Measurements from ENCODE around the gene SDHAF2. TPM values are rescaled to one million over a fixed set of nuclear protein-coding genes. Genes with fewer than 3 reads are reported as not detected.
"Not testable (repeated sequence)": the region's sequence is repeated elsewhere in the genome, so short reads cannot be mapped to it uniquely, and the experiment has no call there.

Gene SDHAF2
- total RNA-seq, 2 donors from 2014 or later = 32.0 to 34.3 TPM

DNA sequence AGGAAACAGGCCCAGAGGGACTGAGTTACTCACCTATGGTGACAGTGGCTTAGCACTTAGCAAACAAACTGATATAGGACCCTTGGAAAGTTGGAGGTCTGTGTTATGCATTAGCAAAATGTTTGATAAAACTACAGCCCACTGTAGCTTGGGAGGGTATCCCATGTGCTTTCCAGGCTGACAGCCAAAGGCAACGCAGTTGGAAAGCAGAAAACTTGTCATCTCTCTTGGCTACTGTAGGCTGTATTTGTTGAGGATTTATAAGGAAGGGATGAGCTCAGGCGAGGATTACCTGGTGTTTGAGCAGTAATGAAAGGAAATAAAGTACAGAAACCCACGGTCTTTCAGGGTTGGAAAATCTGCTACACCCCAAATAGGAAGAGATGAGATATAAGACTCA is 23.8 kb downstream of the SDHAF2 start:
- H3K9me3 Mint-ChIP-seq = no peaks in the 10 kb centered on the region
- ATAC-seq = no peak
- DNase-seq (ENCODE audit: low spot score in 2 of 2) = no peak
- peaks cover 0 to 9% of the 10 kb centered on the region in 2 donors for H3K36me3 Mint-ChIP-seq
- H3K27ac Mint-ChIP-seq = peak overlapping the region; percentile 8 to 43

DNA sequence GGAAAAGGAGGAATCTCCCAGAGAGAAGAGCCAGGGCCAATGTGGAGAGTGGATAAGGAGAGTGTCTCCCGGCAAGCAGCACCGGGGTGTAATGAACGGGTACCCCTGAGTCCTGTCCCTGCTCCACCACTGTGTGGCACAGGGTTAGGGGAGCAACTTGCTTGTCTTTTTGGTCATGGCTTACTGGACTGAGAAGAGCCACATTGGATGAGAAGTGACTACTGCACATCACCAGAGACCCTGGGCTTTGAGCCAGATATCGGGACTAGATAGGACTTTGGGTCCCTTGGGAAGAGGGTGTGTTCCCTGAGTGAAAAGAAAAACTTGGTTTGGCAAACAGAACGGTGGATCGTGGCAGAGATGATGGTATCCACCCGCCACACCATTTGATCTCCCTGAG is 24.6 kb downstream of the SDHAF2 start:
- DNase-seq (ENCODE audit: low spot score in 2 of 2) = no peak
- Mint-ChIP-seq H3K27ac (peak overlapping the region in 1 of 2 donors; percentile 58), H3K9me3 (no peaks in the 10 kb centered on the region), H3K36me3 (peaks cover 0 to 5% of the 10 kb centered on the region in 2 donors)
- ATAC-seq = no peak

DNA sequence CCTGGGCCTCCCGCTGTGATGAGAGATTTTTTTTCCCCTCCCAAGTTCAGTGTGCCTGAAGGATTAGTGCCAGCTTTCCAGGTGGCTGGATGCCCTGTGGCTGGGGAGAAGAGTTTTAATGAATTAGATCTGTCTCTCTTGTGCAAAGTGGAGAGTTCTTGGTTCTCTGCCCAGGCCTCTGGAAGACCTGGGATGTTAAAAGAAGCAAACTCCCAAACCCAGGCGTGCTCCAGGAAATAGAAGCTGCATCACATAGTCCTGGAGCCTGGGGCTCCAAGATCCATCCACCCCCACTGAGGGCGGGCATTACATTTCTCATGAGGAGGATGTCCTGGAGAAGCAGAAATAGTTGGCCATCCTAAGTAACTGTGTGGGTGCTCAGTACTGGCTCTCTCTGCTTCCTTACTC is 30.6 kb downstream of the SDHAF2 start:
- H3K27ac Mint-ChIP-seq = no peak overlapping the region
- DNase-seq (ENCODE audit: low spot score in 2 of 2) (no peak), ATAC-seq (no peak)
- no peaks in the 10 kb centered on the region for H3K9me3 Mint-ChIP-seq
- peaks cover 0 to 5% of the 10 kb centered on the region in 2 donors for H3K36me3 Mint-ChIP-seq

DNA sequence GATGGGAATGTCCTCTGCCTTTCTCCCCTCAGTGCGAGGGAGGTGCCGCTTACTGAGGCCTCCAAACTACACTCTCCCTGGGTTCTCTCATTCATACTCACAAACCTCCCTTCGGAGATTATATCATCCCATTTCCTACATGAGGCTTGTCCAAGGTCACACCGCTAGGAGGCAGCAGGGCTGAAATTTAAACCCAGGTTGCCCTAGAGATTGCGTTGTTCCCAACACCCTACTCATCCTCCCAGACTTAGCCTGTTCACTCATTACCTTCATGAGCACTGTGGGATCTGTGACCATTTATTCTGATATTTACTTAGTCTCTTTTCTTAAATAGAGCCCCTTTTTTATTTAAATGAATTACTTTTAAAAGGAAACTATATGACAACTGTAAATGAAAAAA is 31.1 kb downstream of the SDHAF2 start:
- DNase-seq (ENCODE audit: low spot score in 2 of 2) (no peak), ATAC-seq (no peak)
- no peak overlapping the region for H3K27ac Mint-ChIP-seq
- H3K36me3 Mint-ChIP-seq = peaks cover 0 to 5% of the 10 kb centered on the region in 2 donors
- no peaks in the 10 kb centered on the region for H3K9me3 Mint-ChIP-seq

DNA sequence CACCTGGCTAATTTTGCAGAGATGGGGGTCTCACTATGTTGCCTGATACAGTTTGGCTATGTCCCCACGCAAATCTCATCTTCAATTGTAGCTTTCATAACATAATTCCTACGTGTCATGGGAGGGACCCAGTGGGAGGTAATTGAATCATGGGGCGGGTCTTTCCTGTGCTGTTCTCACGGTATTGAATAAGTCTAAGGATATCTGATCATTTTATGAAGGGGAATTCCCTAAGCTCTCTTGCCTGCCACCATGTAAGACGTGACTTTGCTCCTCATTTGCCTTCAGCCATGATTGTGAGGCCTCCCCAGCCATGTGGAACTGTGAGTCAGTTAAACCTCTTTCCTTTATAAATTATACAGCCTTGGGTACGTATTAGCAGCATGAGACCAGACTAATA is 37.7 kb downstream of the SDHAF2 start:
- H3K9me3 Mint-ChIP-seq; DNase-seq (ENCODE audit: low spot score in 2 of 2); H3K36me3 Mint-ChIP-seq: not testable (repeated sequence)
- peak overlapping the region in 1 of 2 donors; percentile 12 for H3K27ac Mint-ChIP-seq
- ATAC-seq = peak in 1 of 2 donors; percentile 41

DNA sequence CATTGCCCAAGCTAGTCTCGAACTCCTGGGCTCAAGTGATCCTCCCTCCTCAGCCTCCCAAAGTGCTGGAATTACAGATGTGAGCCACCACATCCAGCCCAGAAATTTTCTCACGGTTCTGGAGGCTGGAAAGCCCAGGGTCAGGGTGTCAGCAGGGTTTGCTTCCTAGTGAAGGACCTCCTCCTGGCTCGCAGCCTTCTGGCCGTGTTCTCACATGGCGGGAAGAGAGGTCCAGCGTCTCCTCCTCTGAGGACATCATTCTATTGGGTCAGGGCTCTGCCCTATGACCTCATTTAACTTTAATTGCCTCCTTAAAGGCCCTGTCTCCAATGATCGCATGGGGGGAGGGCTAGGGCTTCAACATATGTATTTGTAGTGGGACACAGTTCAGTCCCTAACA is 38.1 kb downstream of the SDHAF2 start:
- ATAC-seq (no peak), DNase-seq (ENCODE audit: low spot score in 2 of 2) (no peak)
- peak overlapping the region in 1 of 2 donors; percentile 12 for H3K27ac Mint-ChIP-seq
- H3K9me3 Mint-ChIP-seq = no peaks in the 10 kb centered on the region
- H3K36me3 Mint-ChIP-seq = peaks cover 6% of the 10 kb centered on the region in 2 donors

DNA sequence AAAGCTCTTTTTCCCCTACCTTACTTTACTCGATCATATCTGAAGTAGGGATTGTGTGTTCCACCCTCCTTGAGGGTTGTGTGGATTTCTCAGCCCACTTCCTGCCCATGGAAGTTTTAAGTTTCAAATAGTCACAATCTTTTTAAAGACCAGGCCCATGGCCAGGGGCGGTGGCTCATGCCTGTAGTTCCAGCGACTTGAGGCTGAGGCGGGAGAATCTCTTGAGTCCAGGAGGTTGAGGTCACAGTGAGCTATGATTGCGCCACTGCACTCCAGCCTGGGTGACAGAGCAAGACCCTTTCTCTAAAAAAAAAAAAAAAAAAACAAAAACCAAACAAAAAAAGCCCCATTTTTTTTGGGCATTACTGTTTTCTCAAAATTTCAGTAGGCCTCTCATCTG is 42.4 kb downstream of the SDHAF2 start:
- Mint-ChIP-seq H3K36me3 (peaks cover 6% of the 10 kb centered on the region in 2 donors), H3K9me3 (no peaks in the 10 kb centered on the region), H3K27ac (no peak overlapping the region)
- DNase-seq (ENCODE audit: low spot score in 2 of 2) (no peak), ATAC-seq (no peak)

DNA sequence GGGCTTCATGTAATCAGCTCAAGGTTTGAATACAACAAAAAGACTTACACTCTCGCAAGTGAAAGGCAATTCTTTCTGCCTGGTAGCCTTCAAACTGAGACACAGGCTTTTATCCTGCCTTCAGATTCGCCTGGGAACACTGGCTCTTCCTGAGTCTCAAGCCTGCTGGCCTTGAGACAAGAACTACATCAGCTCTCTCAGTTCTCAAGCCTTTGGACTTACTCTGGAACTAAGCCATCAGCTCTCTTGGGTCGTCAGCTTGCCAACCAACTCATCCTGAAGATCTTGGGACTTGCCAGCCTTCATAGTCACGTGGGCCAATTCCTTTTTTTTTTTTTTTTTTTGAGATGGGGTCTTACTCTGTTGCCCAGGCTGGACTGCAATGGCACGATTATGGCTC is 42.9 kb downstream of the SDHAF2 start:
- ATAC-seq = no peak
- no peak overlapping the region for H3K27ac Mint-ChIP-seq
- H3K36me3 Mint-ChIP-seq = peaks cover 6% of the 10 kb centered on the region in 2 donors
- DNase-seq (ENCODE audit: low spot score in 2 of 2) = no peak
- H3K9me3 Mint-ChIP-seq = no peaks in the 10 kb centered on the region

DNA sequence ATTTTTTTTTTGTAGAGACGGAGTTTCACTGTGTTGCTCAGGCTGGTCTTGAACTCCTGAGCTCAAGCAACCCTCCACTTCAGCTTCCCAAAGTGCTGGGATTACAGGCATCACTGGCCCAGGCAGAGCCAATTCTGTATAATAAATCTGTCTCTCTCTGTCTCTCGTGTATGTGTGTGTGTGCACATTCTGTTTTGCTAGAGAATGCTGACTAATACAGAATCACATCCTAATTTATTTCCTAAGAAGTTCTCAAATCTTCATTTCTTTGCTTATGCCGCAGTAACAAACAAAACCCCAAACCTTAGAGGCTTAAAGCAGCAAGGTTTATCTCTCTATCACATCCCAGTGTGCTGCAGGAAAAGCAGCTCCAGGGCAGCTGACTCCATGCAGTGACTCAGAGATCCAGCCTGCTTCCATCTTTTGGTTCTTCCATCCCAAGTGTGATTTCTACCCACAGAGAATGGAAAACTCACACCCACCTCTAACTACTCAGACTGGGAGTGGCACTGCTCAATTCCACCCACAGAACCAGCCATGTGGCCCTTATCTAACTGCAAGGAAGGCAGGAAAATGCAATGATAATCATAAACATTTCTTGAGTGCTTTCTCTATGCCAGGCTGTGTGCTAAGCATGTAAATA is 43.6 kb downstream of the SDHAF2 start:
- DNase-seq (ENCODE audit: low spot score in 2 of 2) (no peak), ATAC-seq (no peak)
- Mint-ChIP-seq H3K36me3 (peaks cover 6% of the 10 kb centered on the region in 2 donors), H3K27ac (no peak overlapping the region), H3K9me3 (no peaks in the 10 kb centered on the region)

DNA sequence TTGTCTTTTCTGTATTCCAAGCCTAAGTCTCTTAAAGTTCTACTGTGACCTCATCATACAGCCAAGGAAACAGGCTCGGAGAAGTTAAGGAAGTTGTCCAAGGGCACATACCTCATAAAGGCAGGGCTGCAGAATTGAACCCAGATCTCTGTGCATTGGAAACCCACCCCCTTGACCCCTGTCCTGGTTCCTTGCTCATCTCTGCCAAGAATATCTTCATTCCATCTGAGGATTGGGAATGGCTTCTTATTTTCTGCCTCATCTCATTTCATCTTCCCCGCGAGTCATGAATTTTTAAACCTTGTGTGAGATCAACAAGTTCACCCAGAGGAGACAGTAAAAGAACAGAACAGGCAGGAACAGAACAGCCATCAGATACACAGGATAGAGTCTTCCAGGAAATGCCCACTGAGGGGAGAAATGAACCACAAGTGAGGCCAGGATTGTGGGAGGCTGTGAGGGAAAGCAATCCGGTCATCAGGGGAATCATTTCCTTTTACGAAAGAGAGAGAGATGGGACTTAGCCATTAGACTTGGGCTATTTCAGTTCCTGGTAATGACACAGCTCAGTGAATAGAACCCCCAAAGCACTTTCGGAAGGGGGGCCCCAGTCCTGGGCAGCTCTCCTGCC is 44.2 kb downstream of the SDHAF2 start:
- ATAC-seq = no peak
- no peak for DNase-seq (ENCODE audit: low spot score in 2 of 2)
- H3K36me3 Mint-ChIP-seq = peaks cover 6% of the 10 kb centered on the region in 2 donors
- H3K27ac Mint-ChIP-seq = no peak overlapping the region
- no peaks in the 10 kb centered on the region for H3K9me3 Mint-ChIP-seq

DNA sequence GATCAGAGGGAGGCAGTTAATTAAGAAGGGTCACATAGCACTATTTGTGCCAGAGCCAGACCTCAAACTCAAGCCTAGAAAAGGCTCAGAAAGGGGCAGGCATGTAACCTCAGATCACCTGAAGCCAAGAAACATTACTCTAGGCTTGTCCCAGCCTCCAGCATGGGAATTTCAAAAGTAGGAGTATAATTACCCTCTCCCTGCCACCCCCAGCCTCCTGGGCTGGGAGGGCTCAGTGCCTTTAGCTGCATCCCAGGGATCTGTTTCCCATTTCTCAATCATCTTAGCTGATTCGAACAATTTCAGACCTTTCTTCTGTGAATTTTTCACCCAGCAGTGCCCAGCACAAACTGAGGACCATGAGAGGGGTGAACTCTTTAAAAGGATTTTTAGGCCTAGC is 45.5 kb downstream of the SDHAF2 start:
- Mint-ChIP-seq H3K36me3 (peaks cover 6% of the 10 kb centered on the region in 2 donors), H3K27ac (no peak overlapping the region), H3K9me3 (no peaks in the 10 kb centered on the region)
- ATAC-seq = no peak
- no peak for DNase-seq (ENCODE audit: low spot score in 2 of 2)

DNA sequence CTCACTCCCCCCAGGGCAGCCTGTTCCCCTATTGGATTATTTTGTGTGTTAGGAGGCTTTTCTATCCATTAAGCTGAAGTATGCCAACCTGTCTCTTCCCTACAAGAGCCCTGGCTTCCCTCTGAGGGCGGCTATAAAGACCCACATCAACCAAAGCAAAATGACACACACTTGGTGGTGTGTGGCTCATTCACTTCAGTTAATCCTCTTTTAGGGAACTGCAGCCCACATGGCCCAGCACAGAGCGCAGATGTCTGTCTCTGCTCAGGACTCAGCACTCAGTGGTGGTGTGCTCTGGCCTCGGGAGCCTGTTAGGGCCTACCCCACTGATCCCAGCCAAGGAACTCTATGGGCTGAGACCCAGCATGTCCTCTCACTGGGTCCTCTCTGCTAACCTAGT is 46.4 kb downstream of the SDHAF2 start:
- no peaks in the 10 kb centered on the region for H3K9me3 Mint-ChIP-seq
- DNase-seq (ENCODE audit: low spot score in 2 of 2) = no peak
- no peak overlapping the region for H3K27ac Mint-ChIP-seq
- H3K36me3 Mint-ChIP-seq = no peaks in the 10 kb centered on the region
- ATAC-seq = no peak

DNA sequence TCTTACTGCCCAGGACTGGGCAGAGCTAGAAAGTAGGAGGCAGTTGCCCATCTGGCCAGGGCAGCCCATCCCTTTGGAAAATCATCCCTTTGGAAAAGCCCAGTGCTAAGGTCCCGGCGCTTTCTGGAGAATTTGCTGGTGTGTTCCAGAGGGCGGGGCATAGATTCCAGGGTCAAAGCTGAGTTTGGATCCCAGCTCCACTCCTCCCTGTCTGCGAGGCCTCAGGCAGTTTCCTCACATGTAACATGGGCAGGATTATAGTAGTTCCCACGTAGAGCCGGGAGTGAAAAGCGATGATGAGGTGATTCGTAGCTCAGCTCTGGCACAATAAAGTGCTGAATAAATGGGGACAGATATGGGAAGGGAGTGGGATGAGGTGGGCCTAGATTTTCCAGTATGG is 47.2 kb downstream of the SDHAF2 start:
- DNase-seq (ENCODE audit: low spot score in 2 of 2) (no peak), ATAC-seq (no peak)
- Mint-ChIP-seq H3K27ac (no peak overlapping the region), H3K9me3 (no peaks in the 10 kb centered on the region), H3K36me3 (no peaks in the 10 kb centered on the region)

DNA sequence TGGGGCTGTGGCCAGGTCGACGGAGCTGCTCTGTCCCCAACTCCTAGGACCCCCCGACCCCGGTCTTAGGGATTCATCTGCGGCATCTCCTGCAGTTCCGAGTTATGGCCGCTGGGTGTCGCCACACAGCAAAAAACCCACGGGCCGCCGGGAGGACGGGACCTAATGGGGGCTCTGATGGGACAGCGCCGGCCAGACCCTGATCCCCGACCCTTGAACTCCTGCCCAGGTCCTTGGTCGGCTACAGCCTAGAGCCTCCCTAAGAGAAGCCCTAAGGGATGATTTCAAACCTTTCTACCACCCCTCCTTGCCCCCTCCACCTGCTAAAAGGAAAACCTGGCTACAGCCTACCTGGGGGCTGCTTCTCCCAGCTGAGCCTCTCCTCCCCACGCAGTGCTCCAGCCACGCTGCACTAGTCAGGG is 47.8 kb downstream of the SDHAF2 start:
- ATAC-seq (peak in 1 of 2 donors; percentile 65), DNase-seq (ENCODE audit: low spot score in 2 of 2) (peak in 1 of 2 donors; percentile 71)
- no peaks in the 10 kb centered on the region for H3K36me3 Mint-ChIP-seq
- no peaks in the 10 kb centered on the region for H3K9me3 Mint-ChIP-seq
- H3K27ac Mint-ChIP-seq = no peak overlapping the region

DNA sequence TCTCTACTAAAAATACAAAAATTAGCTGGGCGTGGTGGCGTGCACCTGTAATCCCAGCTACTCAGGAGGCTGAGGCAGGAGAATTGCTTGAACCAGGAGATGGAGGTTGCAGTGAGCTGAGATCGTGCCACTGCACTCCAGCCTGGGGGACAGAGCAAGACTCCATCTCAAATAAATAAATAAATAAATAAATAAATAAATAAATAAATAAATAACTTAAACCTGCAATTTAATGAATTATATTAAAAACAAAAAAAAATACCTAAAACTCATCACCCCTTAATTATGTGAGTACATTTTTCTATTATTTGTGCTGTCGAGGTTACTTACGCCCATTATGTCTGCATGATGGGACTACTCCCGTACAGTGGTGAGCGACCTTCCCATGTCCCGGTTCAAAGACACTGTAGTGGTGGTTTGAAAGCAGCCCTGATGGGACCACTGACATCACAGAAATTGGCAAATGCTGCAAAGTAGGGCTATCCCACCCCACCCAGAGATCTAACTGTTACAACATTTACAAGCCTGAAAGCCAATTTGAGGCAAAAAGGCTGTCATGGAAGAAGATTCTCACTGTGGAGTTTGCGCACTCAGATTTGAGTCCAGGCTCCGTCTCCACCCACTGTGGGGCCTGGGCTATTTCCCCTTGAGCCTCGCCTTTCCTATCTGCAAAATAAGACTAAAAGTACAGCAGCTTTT is 49.6 kb downstream of the SDHAF2 start:
- H3K36me3 Mint-ChIP-seq; ATAC-seq; H3K27ac Mint-ChIP-seq; DNase-seq (ENCODE audit: low spot score in 2 of 2); H3K9me3 Mint-ChIP-seq: not testable (repeated sequence)

DNA sequence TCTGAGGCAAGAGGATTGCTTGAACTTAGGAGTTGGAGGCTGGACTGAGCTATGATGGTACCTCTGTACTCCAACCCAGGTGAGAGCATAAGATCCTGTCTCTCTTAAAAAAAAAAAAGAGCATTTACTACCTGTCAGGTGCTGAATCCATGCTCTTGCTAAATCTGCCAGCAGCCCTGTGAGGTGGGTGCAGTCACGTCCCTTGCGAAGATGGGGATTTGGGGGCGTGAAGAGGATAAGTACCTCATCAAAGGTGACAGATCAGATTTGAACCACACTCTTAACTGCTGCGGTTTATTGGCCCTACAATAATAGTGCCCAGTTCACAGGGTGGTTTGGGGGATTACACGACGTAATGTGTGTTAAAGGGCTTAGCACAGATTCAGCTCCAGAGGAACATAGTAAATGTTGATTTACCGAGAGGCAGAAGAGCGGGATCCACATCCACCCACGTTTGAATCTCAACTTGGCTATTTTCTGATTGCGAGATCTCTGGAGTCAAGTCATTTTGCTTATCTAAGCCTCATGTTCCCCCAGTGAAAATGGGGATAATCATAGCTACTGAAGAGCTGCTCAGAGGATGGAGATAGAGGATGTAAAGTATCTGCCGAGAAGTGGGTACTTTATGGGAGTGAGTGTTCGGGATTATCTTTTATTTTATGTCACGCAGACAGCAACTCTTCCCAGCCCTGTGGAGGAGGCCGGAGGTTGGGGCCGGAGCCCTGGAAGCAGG is 50.5 kb downstream of the SDHAF2 start:
- Mint-ChIP-seq H3K9me3 (no peaks in the 10 kb centered on the region), H3K27ac (no peak overlapping the region), H3K36me3 (no peaks in the 10 kb centered on the region)
- no peak for DNase-seq (ENCODE audit: low spot score in 2 of 2)
- ATAC-seq = no peak

DNA sequence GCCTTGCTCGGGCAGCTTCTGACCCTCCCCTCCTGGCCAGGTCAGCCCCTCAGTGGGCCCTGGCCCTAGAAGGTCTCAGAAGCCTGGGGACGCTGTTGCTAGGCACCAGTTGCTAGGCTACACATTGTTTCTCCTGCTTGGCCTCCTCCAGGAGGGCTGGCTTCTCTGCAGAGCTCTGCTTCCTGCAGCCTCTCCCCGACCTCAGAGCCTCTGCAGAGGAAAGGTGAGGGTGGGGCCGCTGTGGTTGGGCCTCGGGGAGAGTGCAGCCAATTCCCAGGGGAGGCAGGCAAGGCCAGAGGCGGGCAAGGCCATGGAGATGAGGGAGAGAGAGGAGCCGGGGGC is 51.0 kb downstream of the SDHAF2 start:
- Mint-ChIP-seq H3K36me3 (no peaks in the 10 kb centered on the region), H3K9me3 (no peaks in the 10 kb centered on the region), H3K27ac (no peak overlapping the region)
- no peak for ATAC-seq
- DNase-seq (ENCODE audit: low spot score in 2 of 2) = no peak

Data from activated naive CD4-positive, alpha-beta T cell treated with anti-CD3 and anti-CD28 coated beads, Interleukin-2, amount 50 U/mL, for 72 hours (primary cell).